ENCODE results near the gene FXYD4.

Gene FXYD4

DNA sequence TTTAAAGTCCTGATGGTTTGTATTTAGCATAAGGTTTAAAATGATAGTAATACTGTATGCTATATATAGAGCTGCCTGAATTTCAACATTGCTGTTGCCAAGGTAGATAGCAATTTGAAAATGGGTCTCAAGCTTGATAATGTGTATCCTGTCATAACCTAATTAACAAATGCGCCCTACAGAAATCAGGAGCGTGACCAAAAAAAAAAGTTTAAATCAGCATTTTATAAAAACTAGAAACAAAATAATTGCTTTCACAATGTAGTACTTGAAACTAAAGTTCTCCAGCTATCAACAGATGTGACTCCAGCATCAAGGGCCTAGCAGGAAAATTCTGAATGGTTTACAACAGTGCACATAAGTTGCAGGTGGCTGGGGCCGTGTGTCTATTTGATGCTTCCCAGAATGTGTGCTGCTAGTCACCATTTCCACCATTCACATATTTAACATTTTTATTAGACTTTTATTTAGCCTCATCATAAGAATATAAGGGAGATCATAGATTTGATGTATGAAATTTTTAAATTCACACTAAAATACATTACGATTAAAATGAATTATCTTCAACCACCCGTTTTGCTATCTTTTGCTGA is 14.1 kb downstream of the FXYD4 start:
- no peak overlapping the region for H3K4me3 ChIP-seq (ENCODE audit: low read depth, low read length)
- TF ChIP-seq CTCF (IDR thresholded peaks at IDR 0.05; ENCODE audit: borderline replicate concordance, insufficient read depth, low read depth, low read length), result no peak

DNA sequence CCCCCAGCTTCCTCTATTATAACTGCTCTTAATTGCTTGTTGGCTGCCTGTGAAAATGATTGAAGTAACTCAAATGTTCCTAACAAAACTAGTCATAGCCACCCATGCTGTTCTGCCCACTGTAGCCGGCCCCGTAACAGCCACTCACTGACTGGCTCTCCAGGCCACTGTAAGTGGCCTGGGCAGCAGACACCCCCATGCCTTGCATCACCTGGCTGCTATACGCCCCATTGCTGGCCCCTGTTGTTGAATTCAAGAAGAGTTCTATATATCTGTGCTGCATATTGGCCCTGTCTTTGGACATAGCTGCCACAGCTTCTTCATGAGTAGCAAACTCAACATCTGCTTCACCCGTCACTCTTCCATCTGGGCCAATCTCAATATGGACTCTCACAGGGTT is 15.1 kb downstream of the FXYD4 start:
- H3K4me3 ChIP-seq (ENCODE audit: low read depth, low read length), result no peak overlapping the region
- no peak for TF ChIP-seq CTCF (IDR thresholded peaks at IDR 0.05; ENCODE audit: borderline replicate concordance, insufficient read depth, low read depth, low read length)

DNA sequence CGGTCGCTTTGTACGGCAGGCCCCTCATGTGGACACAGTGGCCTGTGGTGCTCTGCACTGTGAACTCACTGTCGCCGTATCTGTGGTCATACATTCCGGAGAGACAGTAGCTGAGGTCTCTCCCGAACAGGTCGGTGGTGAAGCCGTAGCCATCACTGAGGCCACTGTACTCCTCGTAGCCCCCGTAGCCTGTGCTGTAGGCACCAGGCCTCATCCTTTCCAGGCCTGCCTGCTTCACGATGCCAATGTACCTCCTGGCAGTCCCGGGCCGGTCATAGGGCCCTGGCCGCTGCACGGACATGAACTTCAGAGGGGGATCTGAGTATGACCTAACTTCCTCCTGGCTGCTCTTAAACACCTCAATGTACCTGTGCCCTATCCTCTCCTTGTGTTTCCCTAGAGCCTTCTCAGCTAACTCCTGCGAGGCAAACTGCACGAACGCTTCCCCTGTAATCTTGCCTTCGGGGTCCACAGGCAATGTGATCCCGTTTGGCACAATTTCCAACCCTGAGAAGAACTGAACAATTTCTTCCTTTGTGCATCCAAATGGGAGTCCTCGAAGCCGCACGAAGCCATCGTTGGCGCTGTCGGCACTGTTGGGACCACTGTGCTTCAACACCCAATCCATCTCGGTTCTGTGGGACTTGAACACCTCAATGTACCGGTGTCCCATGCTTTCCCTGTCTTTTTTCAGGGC is 15.7 kb downstream of the FXYD4 start:
- no peak for TF ChIP-seq CTCF (IDR thresholded peaks at IDR 0.05; ENCODE audit: borderline replicate concordance, insufficient read depth, low read depth, low read length)
- no peak overlapping the region for H3K4me3 ChIP-seq (ENCODE audit: low read depth, low read length)

- no peak for TF ChIP-seq CTCF (IDR thresholded peaks at IDR 0.05; ENCODE audit: borderline replicate concordance, insufficient read depth, low read depth, low read length)
- H3K4me3 ChIP-seq (ENCODE audit: low read depth, low read length), result no peak overlapping the region
These were observed 16.2 kb downstream of the FXYD4 start for GRCh38 chr10:43387678-43388032.

- no peak for TF ChIP-seq CTCF (IDR thresholded peaks at IDR 0.05; ENCODE audit: borderline replicate concordance, insufficient read depth, low read depth, low read length)
- no peak overlapping the region for H3K4me3 ChIP-seq (ENCODE audit: low read depth, low read length)
These were observed 18.4 kb downstream of the FXYD4 start for GRCh38 chr10:43389867-43390266.

DNA sequence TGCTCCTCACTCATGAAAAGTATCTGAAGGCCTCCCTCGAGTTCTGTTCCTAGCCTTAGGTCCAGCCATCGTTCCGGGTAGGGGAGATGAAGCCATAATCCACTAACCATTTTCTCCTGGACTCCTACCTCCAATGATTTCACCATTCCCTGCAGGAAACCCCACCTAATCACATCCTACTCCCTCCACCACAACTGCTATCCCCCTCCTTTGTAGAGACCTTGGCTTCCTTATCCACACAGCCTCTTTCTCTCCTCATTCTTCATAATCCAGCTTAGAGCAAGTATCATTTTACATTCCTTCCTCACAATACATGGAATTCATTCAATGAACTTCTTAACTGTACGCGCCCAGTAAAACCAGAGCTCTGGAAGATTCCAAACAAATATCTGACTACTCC is 18.9 kb downstream of the FXYD4 start:
- TF ChIP-seq CTCF (IDR thresholded peaks at IDR 0.05; ENCODE audit: borderline replicate concordance, insufficient read depth, low read depth, low read length), result no peak

GRCh38 chr10:43390759-43391158 is 19.3 kb downstream of the FXYD4 start:
- no peak overlapping the region for H3K4me3 ChIP-seq (ENCODE audit: low read depth, low read length)
- peak; percentile 50; the same call in 1 of the 2 replicates for TF ChIP-seq CTCF (IDR thresholded peaks at IDR 0.05; ENCODE audit: borderline replicate concordance, insufficient read depth, low read depth, low read length)

More for the DNA sequence above, 18.9 kb downstream of the FXYD4 start:
- H3K4me3 ChIP-seq (ENCODE audit: low read depth, low read length), result no peak overlapping the region
